ENCODE data around the gene ENGASE.
"Not testable (repeated sequence)": the region's sequence is repeated elsewhere in the genome, so short reads cannot be mapped to it uniquely, and the experiment has no call there.

Gene ENGASE

DNA sequence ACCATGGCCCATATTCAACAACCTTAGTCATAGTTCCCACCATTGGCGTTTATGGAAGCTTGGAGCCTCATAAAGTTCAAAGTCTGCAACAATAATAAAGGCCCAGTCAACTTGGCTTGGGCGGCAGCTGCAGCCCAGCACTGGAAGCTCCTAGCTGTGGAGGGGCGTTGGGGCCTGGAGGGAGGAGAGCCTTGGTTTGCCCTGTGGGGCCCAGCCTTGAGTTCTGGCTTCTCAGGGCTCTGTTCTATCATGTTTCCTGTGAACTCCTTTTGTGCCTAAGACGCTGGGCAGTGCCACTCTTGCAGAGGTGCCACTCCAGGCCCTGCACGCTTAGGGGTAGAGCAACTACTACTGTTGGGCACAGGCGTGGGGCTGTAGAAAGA, 927 bp upstream of the ENGASE start:
- no peak overlapping the region for H3K4me3 ChIP-seq (ENCODE audit: low read depth, low read length)
- no peak for TF ChIP-seq CTCF (IDR thresholded peaks at IDR 0.05; ENCODE audit: low read depth, low read length)
- in situ Hi-C loops (cut with HindIII; ENCODE audit: low sequenced_read_pairs) = no loop called here
- DNase-seq (ENCODE audit: low read depth, low spot score) = no peak

GRCh38 chr17:79074121-79074648, 439 bp upstream of the ENGASE start:
- DNase-seq (ENCODE audit: low read depth, low spot score); in situ Hi-C loops (cut with HindIII; ENCODE audit: low sequenced_read_pairs): not testable (repeated sequence)
- H3K4me3 ChIP-seq (ENCODE audit: low read depth, low read length) = peak overlapping the region; percentile 31

DNA sequence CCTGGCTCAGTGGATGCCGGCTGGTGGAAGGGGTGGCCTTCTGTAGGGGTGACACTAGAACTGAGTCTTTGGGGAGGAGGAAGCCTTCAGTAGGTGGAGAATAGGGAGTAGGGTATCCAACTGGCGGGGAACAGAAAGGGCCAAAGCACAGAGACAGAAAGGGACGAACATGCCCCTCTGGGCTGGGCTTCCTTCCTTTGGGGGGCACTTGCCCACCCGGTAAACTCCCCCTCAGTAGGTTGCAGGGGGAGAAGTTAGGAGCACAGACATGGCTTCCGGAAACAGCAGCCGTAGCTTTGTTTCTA, 774 bp downstream of the ENGASE start:
- H3K4me3 ChIP-seq (ENCODE audit: low read depth, low read length) = peak overlapping the region; percentile 60
- in situ Hi-C loops (cut with HindIII; ENCODE audit: low sequenced_read_pairs) = no loop called here
- TF ChIP-seq CTCF (IDR thresholded peaks at IDR 0.05; ENCODE audit: low read depth, low read length) = no peak
- DNase-seq (ENCODE audit: low read depth, low spot score) = no peak

- no peak overlapping the region for H3K4me3 ChIP-seq (ENCODE audit: low read depth, low read length)
- in situ Hi-C loops (cut with HindIII; ENCODE audit: low sequenced_read_pairs) = no loop called here
- no peak for DNase-seq (ENCODE audit: low read depth, low spot score)
Measured at GRCh38 chr17:79075861-79076406, 1.3 kb downstream of the ENGASE start.

DNA sequence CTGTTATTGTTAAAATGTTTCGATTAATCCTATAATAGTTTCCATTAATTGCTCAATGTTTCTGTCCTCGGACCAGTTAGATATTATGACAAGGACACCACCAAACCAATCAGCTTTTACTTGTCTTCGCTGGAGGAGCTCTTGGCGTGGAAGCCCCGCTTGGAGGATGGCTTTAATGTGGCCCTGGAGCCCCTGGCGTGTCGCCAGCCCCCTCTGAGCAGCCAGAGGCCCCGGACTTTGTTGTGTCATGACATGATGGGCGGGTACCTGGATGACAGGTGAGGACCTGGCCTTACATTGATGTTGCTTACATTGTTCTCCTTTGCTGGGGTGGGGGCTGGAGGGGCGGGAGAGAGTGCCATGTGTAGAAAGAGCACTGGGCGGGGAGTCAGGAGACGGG, 3.0 kb downstream of the ENGASE start:
- TF ChIP-seq CTCF (IDR thresholded peaks at IDR 0.05; ENCODE audit: low read depth, low read length) = no peak

More at GRCh38 chr17:79075861-79076406, 1.3 kb downstream of the ENGASE start:
- no peak for TF ChIP-seq CTCF (IDR thresholded peaks at IDR 0.05; ENCODE audit: low read depth, low read length)

GRCh38 chr17:79078476-79079190, 4.0 kb downstream of the ENGASE start:
- H3K4me3 ChIP-seq (ENCODE audit: low read depth, low read length) = no peak overlapping the region
- TF ChIP-seq CTCF (IDR thresholded peaks at IDR 0.05; ENCODE audit: low read depth, low read length) = no peak
- in situ Hi-C loops (cut with HindIII; ENCODE audit: low sequenced_read_pairs) = no loop called here
- no peak for DNase-seq (ENCODE audit: low read depth, low spot score)

More for the DNA sequence above, 3.0 kb downstream of the ENGASE start:
- H3K4me3 ChIP-seq (ENCODE audit: low read depth, low read length) = no peak overlapping the region
- DNase-seq (ENCODE audit: low read depth, low spot score) = no peak
- in situ Hi-C loops (cut with HindIII; ENCODE audit: low sequenced_read_pairs) = no loop called here

GRCh38 chr17:79079421-79080200, 5.0 kb downstream of the ENGASE start:
- TF ChIP-seq CTCF (IDR thresholded peaks at IDR 0.05; ENCODE audit: low read depth, low read length) = no peak
- in situ Hi-C loops (cut with HindIII; ENCODE audit: low sequenced_read_pairs) = no loop called here
- no peak for DNase-seq (ENCODE audit: low read depth, low spot score)
- H3K4me3 ChIP-seq (ENCODE audit: low read depth, low read length) = no peak overlapping the region
